Keratinocyte (primary cell): ENCODE results near the gene FZR1. TPM values are rescaled to one million over a fixed set of nuclear protein-coding genes. Genes with fewer than 3 reads are reported as not detected.

Source experiments
- DNase-seq: peaks from one replicate; pipeline ENCODE4 v3.0.0-alpha.2; 2011; ENCODE audit warnings: low read depth, missing footprints, low spot score
- FAIRE-seq: peaks from 2 replicates; lab custom pipeline; 2011; peaks lifted over from hg19 to GRCh38; lab: Jason Lieb, UNC
- H2AFZ ChIP-seq: 2 replicates; pipeline ENCODE4 v1.6.0; 2012; ENCODE audit warnings: low read length, control low read depth, inconsistent platforms; ENCODE audit not compliant: control insufficient read depth
- H3K27ac ChIP-seq: 2 replicates; pipeline ENCODE4 v1.5.1; 2011; ENCODE audit warnings: low read length; ENCODE audit not compliant: control insufficient read depth, insufficient read depth
- H3K27me3 ChIP-seq: 3 replicates; pipeline ENCODE4 v1.6.0; 2011; ENCODE audit warnings: low read length; ENCODE audit not compliant: control insufficient read depth, insufficient read depth; ENCODE audit errors: extremely low read depth
- H3K36me3 ChIP-seq, 2 experiments: 2 replicates in 1 of 2; 3 replicates in 1 of 2; pipeline ENCODE4 v1.5.1; 2011; ENCODE audit warnings: low read length in 2 of 2, mild to moderate bottlenecking in 1 of 2; ENCODE audit not compliant: control insufficient read depth in 2 of 2, insufficient read depth in 2 of 2; ENCODE audit errors: extremely low read depth in 1 of 2
- H3K4me1 ChIP-seq: 3 replicates; pipeline ENCODE4 v1.5.1; 2011; ENCODE audit warnings: low read length; ENCODE audit not compliant: control insufficient read depth, insufficient read depth; ENCODE audit errors: extremely low read depth
- H3K4me2 ChIP-seq: 3 replicates; pipeline ENCODE4 v1.6.0; 2011; ENCODE audit warnings: low read depth, low read length; ENCODE audit not compliant: control insufficient read depth, insufficient read depth; ENCODE audit errors: extremely low read depth
- H3K4me3 ChIP-seq, 3 experiments: fragments of 200-600 bp in 1 of 3; sonication (generic) in 1 of 3; 2 replicates in 2 of 3; 3 replicates in 1 of 3; pipeline ENCODE4 v1.5.1; 2011 to 2016; ENCODE audit warnings: low read length in 3 of 3, mild to moderate bottlenecking in 3 of 3, control low read depth in 2 of 3, inconsistent platforms in 1 of 3, low read depth in 1 of 3, mixed read lengths in 1 of 3, mixed run types in 1 of 3, moderate library complexity in 1 of 3; ENCODE audit not compliant: control insufficient read depth in 2 of 3, insufficient read depth in 2 of 3; ENCODE audit errors: extremely low read depth in 1 of 3
- H3K79me2 ChIP-seq: 2 replicates; pipeline ENCODE4 v1.6.0; 2012; ENCODE audit warnings: low read length; ENCODE audit not compliant: control insufficient read depth, insufficient read depth
- H3K9ac ChIP-seq: 3 replicates; pipeline ENCODE4 v1.6.0; 2011; ENCODE audit warnings: low read length; ENCODE audit not compliant: control insufficient read depth, insufficient read depth; ENCODE audit errors: extremely low read depth
- H3K9me1 ChIP-seq: 3 replicates; pipeline ENCODE4 v1.6.0; 2011; ENCODE audit warnings: low read length; ENCODE audit not compliant: control insufficient read depth, insufficient read depth; ENCODE audit errors: extremely low read depth
- H3K9me3 ChIP-seq: 2 replicates; pipeline ENCODE4 v1.5.1; 2012; ENCODE audit warnings: low read depth, low read length; ENCODE audit not compliant: control insufficient read depth
- H4K20me1 ChIP-seq: 3 replicates; pipeline ENCODE4 v1.6.0; 2011; ENCODE audit warnings: low read length; ENCODE audit not compliant: control insufficient read depth, insufficient read depth; ENCODE audit errors: extremely low read depth
- EZH2 ChIP-seq: IDR thresholded peaks from one replicate; pipeline ENCODE4 v1.6.1; 2012; ENCODE audit warnings: inconsistent platforms, mild to moderate bottlenecking, low read length, moderate library complexity
- dilution Hi-C: fragments of 300-500 bp; cut with MboI; formaldehyde crosslinking; loops from one replicate; pipeline ENCODE4 v1.7.0; 2020; ENCODE audit warnings: low sequenced_read_pairs; ENCODE audit not compliant: extremely low pct_ligation_motif_present
- polyA minus RNA-seq, 3 experiments: library from RNA; depleted of rRNA, polyadenylated mRNA; stranded (reverse); fragments of >200 nt; gene quantifications; 1 replicate in 1 of 3; 2 replicates in 1 of 3; 3 replicates in 1 of 3; pipeline ENCODE4 v1.2.3, GENCODE V29; 2011
- polyA plus RNA-seq, 5 experiments: library from polyadenylated mRNA; depleted of rRNA in 3 of 5; stranded (reverse) in 3 of 5; stranded (forward) in 1 of 5; unstranded in 1 of 5; fragments of >200 nt; gene quantifications; 1 replicate in 1 of 5; 2 replicates in 3 of 5; 3 replicates in 1 of 5; pipeline versions ENCODE4 v1.2.1 to v1.2.3, GENCODE V29; 2011 to 2012; ENCODE audit warnings: missing spikeins in 2 of 5, low read depth in 1 of 5, low replicate concordance in 1 of 5
- TF ChIP-seq, protein P1 (sequence below), 3 experiments: IDR thresholded peaks in 1 of 3; conservative IDR thresholded peaks in 1 of 3; optimal IDR thresholded peaks in 1 of 3; 2 replicates in 2 of 3; 3 replicates in 1 of 3; pipeline versions ENCODE3 to v1.5.1; 2011; ENCODE audit warnings: low read length in 3 of 3, mild to moderate bottlenecking in 3 of 3, moderate library complexity in 2 of 3, control low read depth in 1 of 3, inconsistent platforms in 1 of 3; ENCODE audit not compliant: insufficient read depth in 2 of 3; ENCODE audit errors: extremely low read depth in 1 of 3

Gene FZR1
- 23.3 to 28.1 TPM (median 26.3 TPM) in 3 replicates for polyA plus RNA-seq
- polyA plus RNA-seq (2011; ENCODE audit: low read depth): 24.9 TPM
- 12.2 and 22.5 TPM in 2 replicates for polyA plus RNA-seq (2011; cell fraction: cytosol; rRNA removed)
- polyA plus RNA-seq (2011; cell fraction: nucleus; rRNA removed): 39.2 and 53.9 TPM in 2 replicates
- polyA plus RNA-seq (2012; ENCODE audit: low replicate concordance): 30.7 and 36.9 TPM in 2 replicates
- 21.9 to 83.9 TPM (median 27.4 TPM) in 3 replicates for polyA minus RNA-seq
- 39.9 TPM for polyA minus RNA-seq (2011; cell fraction: cytosol; rRNA and poly(A)+ RNA removed)
- polyA minus RNA-seq (2011; cell fraction: nucleus; rRNA and poly(A)+ RNA removed): 32.5 and 42.2 TPM in 2 replicates

DNA sequence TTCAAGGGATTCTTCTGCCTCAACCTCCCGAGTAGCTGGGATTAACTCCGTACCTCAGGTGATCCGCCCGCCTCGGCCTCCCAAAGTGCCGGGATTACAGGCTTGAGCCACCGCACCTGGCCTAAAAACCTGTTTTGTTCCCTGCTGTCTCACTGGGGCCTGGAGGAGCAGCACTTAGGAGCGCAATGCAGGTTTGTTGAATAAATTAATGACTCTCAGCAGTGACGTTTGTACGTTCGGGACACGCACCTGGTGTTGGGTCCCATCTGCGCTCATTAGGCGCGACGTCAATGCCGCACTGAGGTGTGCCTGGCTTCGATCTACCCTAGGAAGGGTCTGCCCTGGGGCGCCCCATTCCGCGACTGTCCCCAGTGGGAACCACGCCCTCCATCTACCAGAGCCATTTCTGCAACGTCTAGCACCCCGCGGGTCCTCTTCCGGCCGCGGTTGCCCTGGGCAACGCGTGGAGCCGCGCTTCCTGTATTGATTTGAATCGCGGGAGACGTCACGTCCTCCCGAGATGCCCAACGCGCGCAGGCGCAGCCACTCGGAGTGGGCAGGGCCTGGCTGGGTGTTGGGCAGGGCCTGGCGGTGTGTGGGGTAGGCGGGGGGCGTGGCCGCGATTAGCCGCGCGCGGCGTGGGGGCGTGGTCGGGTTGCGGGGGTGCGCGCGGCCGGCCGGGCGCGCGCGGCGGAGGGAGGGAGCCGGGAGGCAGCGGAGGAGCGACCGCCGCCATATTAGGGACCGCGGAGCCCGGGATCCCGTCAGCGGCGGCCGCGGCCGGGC, at the start of gene FZR1:
FZR1 (plus strand) TSS at position 714 of the 786 bp plus-strand sequence. CDS start 16,679 bp downstream, outside the sequence.
- Histone ChIP-seq H3K9me1 (peaks cover 6% of the 10 kb centered on the region), H3K4me1 (peaks cover 25% of the 10 kb centered on the region), H3K4me3 (peak within 1 kb of the TSS; percentile 80 to 87 (median 83)), H3K36me3 (peaks cover 5 to 7% of the 10 kb centered on the region in 2 experiments), H4K20me1 (peaks cover 11% of the 10 kb centered on the region), H3K4me2 (peak within 1 kb of the TSS; percentile 94), H3K27me3 (no peaks in the 10 kb centered on the region), H3K9ac (peak within 1 kb of the TSS; percentile 94), H3K27ac (peak within 1 kb of the TSS; percentile 97), H2AFZ (peak within 1 kb of the TSS; percentile 97), H3K9me3 (no peaks in the 10 kb centered on the region), H3K79me2 (peaks cover 42% of the 10 kb centered on the region)
- dilution Hi-C loops: no loop called here
- TF ChIP-seq, protein P1, sequence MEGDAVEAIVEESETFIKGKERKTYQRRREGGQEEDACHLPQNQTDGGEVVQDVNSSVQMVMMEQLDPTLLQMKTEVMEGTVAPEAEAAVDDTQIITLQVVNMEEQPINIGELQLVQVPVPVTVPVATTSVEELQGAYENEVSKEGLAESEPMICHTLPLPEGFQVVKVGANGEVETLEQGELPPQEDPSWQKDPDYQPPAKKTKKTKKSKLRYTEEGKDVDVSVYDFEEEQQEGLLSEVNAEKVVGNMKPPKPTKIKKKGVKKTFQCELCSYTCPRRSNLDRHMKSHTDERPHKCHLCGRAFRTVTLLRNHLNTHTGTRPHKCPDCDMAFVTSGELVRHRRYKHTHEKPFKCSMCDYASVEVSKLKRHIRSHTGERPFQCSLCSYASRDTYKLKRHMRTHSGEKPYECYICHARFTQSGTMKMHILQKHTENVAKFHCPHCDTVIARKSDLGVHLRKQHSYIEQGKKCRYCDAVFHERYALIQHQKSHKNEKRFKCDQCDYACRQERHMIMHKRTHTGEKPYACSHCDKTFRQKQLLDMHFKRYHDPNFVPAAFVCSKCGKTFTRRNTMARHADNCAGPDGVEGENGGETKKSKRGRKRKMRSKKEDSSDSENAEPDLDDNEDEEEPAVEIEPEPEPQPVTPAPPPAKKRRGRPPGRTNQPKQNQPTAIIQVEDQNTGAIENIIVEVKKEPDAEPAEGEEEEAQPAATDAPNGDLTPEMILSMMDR (optimal IDR thresholded peaks at IDR 0.05 in 1 of 3, IDR thresholded peaks at IDR 0.05 in 1 of 3, conservative IDR thresholded peaks at IDR 0.05 in 1 of 3; ENCODE audit: extremely low read depth in 1 of 3, insufficient read depth in 2 of 3, low read length in 3 of 3): no peak
- no peak for TF ChIP-seq EZH2
- DNase-seq (peak; percentile 90), FAIRE-seq (peak; percentile 53)

DNA sequence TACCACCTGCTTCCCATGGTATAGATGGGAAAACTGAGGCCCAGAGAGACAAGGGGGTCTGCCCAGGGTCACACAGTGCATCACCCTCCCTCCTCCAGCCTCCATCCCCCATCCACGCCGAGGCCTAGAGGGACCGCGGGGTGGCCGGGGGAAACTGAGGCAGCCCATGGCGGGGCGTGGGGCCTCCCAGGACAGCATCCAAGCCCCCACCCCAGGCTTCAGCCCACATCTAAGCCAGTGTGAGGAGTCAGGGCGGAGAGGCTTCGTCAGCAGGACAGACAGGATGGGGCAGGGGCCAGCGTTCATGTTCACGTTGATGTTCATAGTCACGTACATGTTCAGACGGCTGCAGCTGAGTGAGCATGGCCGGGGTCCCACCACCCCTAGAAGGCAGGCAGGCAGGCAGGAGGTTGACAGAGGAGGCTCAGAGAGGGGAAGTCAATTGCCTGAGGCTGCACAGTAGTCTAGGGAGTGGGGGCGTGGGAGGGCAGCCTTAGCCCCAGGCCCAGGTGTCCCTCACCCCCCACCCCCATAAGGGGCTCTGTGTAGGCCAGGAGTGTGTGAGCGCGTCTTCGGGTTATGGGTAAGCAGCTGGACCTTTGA, 49.1 kb upstream of the FZR1 start:
- TF ChIP-seq, protein P1 (optimal IDR thresholded peaks at IDR 0.05 in 1 of 3, IDR thresholded peaks at IDR 0.05 in 1 of 3, conservative IDR thresholded peaks at IDR 0.05 in 1 of 3; ENCODE audit: extremely low read depth in 1 of 3, insufficient read depth in 2 of 3, low read length in 3 of 3): no peak
- no peak for TF ChIP-seq EZH2
- H3K36me3 ChIP-seq: peaks cover 18 to 36% of the 10 kb centered on the region in 2 experiments
- H2AFZ ChIP-seq: no peak overlapping the region
- no peaks in the 10 kb centered on the region for H3K4me1 ChIP-seq
- no peak for FAIRE-seq
- no peaks in the 10 kb centered on the region for H4K20me1 ChIP-seq
- H3K27me3 ChIP-seq: no peaks in the 10 kb centered on the region
- H3K9ac ChIP-seq: no peak overlapping the region
- H3K4me2 ChIP-seq: no peak overlapping the region
- DNase-seq: no peak
- peaks cover 5% of the 10 kb centered on the region for H3K79me2 ChIP-seq
- dilution Hi-C loops: no loop called here
- H3K9me1 ChIP-seq: no peaks in the 10 kb centered on the region
- no peak overlapping the region for H3K4me3 ChIP-seq
- no peaks in the 10 kb centered on the region for H3K9me3 ChIP-seq
- H3K27ac ChIP-seq: no peak overlapping the region
